NCI-H2107 (cell line): ENCODE results near the gene CYB561D1.

Source experiments
- DNase-seq: peaks from one replicate; lab custom pipeline; 2025; lab: John Stamatoyannopoulos, UW

CYB561D1 gene

DNA sequence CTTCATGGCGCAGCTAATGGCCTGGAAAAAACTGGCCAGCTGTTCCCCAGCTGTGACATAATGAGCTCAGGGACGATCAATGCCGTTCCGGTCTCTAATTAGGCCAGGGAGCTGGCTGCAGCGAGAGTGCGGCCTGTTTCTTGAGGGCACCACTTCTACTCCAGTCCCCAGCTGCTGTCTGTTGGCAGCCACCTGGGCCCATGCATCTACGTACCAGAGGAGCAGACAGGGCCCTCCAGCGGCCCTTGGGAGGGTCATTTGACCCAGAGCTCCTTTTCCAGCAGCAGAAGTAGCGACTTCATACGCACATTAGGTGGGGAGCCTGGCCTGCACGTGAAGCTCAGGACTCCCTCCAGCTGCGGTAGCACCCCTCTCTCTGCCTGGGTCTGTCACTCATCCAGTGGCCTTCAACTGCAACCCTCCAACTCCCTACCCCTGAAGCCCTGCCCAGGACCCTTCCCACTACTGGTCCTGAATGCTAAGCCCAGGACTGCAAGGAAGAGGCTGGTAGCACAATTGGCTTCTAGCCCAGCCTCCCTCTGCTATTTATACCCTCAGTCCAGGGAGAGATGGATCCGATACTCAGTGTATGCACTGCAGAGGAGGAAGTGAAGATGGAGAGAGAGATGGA is 36.7 kb downstream of the CYB561D1 start:
- no peak for DNase-seq

- DNase-seq = no peak
These were observed 37.5 kb downstream of the CYB561D1 start for GRCh38 chr1:109531380-109531779.

- no peak for DNase-seq
These were observed 38.0 kb downstream of the CYB561D1 start for GRCh38 chr1:109531826-109532364.

- peak; percentile 87 for DNase-seq
These were observed 38.7 kb downstream of the CYB561D1 start for GRCh38 chr1:109532365-109533136.

- DNase-seq = no peak
These were observed 40.5 kb downstream of the CYB561D1 start for GRCh38 chr1:109534307-109534858.

- DNase-seq = no peak
These were observed 41.6 kb downstream of the CYB561D1 start for GRCh38 chr1:109535481-109535880.

GRCh38 chr1:109535971-109536491 is 42.1 kb downstream of the CYB561D1 start:
- DNase-seq = peak; percentile 76

DNA sequence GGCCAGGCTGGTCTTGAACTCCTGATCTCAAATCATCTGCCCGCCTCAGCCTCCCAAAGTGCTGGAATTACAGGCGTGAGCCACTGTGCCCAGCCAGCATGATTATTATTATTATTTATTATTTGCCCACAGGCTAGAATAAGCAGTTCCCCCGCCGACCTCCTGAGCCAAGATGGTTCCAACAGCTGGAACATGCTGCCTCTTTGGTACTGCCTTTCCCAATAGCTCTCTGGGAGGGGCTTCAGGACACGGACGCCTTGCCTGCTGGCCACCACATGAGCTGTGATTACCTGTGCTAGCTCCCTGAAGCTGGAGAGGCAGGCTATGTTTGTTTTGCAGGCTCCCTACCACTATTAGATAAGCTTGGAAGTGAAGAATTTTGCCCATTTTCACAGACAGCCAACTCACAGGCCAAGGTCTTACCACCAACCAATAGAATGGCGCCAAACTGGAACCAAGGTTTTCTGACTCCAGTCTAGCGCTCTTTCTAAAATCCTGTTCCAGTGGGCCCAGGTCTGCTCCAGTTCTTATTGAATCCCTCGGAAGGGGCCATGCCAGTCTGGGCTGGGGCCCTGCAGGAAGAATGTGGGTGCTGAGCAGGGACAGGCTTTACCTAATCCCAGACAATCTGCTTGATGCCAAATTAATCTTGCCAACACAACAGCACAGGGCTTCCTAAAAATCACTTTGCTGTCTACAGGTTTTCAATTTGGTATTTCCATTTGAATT is 43.7 kb downstream of the CYB561D1 start:
- no peak for DNase-seq

DNA sequence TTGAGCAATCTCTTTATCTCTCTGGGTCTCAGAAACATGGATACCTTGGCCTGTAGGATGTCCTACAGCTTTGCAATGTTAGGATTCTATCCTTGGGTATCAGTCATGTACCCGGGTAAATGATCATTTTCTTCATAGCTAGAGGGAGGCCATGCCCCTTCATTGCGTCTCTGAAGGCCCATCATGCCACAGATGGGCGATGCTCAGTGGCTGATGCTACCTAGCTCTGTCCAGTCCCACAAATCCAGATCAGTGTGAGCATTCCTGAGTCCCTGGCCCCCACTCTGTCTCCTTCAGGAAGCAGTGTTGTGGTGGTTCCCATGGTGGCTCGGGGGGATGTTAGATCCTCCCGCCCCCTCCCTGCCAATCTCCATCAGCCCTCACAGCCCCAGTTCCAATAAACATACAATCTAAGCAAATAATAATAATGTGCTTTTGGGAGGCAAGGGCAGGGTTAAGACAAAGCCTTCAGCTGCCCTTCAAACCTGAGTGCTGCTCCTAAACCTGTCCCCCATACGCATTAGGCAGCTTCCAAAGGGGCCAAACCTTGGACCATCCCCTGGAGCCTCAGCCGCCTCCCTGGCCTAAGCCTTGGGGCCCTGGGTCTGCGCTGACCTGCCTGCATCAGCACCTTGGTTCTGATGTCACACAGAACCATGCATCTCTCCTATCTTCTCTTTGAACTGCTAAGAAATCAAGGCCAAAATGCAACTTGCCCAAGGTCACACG is 45.1 kb downstream of the CYB561D1 start:
- no peak for DNase-seq

DNA sequence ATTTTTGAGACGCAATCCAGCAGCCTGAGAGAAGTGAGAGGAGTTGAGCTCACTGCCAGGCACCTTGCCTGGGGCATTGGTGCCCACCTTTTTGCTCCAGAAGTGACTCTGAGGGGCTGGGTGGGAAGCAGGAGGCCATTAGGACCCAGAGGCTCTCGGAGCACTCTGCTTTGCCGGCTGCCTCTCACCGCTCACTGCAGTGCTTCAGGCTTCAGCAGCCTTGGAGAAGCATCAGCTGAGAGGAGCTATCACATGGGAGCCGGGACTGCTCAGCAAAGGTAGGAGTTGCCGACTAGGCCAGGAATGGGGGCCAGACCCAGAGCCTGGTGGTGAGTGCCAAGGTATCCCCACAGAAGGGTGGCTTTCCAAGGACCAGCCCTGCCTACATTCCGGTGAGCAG is 45.8 kb downstream of the CYB561D1 start, which contains the start of gene GPR61:
Gene GPR61, plus strand, starts transcription at position 197 of the 400 bp plus-strand sequence. CDS start 3,151 bp downstream, outside the sequence.
- no peak for DNase-seq

- DNase-seq = no peak
These were observed 47.2 kb downstream of the CYB561D1 start for GRCh38 chr1:109541102-109541501.

DNA sequence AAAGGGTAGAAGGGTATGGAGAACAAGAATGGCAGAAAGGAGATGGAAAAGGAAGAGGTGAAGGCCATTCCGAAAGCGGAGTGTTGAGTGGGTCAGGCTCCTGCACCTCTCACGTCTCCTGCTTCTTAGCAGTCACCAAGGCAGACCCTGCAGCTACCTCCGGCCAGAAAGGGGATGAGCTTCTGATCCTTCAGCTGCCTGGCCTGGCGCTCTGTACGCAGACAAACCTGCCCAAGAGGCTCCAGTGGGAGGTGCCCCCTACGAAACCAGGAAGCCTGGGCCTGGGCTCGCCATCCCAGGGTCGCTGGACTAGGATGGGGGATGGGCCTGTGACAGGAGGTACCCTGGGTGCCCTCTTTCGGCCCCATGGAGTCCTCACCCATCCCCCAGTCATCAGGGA is 48.8 kb downstream of the CYB561D1 start:
- DNase-seq = no peak

DNA sequence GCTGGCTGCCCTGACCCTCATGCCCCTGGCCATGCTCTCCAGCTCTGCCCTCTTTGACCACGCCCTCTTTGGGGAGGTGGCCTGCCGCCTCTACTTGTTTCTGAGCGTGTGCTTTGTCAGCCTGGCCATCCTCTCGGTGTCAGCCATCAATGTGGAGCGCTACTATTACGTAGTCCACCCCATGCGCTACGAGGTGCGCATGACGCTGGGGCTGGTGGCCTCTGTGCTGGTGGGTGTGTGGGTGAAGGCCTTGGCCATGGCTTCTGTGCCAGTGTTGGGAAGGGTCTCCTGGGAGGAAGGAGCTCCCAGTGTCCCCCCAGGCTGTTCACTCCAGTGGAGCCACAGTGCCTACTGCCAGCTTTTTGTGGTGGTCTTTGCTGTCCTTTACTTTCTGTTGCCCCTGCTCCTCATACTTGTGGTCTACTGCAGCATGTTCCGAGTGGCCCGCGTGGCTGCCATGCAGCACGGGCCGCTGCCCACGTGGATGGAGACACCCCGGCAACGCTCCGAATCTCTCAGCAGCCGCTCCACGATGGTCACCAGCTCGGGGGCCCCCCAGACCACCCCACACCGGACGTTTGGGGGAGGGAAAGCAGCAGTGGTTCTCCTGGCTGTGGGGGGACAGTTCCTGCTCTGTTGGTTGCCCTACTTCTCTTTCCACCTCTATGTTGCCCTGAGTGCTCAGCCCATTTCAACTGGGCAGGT is 49.5 kb downstream of the CYB561D1 start:
- DNase-seq = no peak

DNA sequence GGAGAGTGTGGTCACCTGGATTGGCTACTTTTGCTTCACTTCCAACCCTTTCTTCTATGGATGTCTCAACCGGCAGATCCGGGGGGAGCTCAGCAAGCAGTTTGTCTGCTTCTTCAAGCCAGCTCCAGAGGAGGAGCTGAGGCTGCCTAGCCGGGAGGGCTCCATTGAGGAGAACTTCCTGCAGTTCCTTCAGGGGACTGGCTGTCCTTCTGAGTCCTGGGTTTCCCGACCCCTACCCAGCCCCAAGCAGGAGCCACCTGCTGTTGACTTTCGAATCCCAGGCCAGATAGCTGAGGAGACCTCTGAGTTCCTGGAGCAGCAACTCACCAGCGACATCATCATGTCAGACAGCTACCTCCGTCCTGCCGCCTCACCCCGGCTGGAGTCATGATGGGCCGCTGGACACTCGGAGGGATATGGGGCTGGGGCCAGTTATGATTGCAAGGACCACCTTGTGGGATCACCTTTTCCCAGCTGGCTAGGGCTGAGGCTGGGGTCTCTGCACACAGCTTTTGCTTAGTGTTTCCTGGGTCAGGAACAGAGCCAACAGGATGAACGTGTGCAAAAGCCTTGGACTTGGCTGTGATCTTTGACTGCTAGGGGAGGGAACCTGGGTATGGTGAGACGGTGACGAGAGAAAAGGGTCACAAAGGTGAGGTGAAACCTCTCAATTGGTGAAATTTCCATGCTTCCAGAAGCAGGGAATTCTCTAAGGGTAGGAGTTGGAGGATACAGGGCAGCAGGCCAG is 50.3 kb downstream of the CYB561D1 start:
- no peak for DNase-seq

DNA sequence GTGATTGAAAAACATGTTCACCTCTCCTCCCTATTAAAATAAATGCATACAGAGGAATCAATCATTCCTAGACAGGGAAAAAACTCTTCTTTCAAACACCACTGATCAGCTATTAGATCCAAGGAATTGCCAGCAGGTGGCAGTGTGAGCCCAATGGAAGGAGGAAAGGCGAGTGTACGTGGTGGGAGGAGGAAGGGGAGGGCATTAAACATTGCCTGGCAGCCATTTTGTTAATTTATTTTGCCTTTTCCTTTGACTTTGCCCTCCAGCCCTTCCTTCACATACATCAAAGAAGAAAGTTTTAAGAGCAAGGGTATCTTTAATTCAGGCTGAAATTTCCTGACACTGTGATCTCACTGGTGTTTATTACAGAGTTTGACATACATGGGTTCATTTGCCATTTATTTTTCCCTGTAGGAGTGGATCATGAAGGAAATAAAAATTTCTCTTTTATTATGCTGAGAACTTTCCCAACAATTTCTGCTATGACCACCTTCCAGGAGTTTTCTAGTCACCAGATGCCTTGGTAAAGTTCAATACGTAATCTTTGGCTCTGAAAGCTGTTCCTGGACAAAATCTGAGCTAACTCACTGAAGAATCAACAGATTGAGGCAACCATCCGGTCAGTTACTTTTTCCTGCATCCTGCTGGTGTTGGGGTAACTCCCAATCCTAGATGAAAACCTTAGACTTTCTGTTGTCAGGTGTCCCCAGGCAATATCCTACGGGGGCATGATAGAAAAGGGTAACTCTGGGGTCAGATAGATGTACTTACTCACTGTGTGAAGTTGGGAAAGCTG is 52.6 kb downstream of the CYB561D1 start:
- peak; percentile 93 for DNase-seq

DNA sequence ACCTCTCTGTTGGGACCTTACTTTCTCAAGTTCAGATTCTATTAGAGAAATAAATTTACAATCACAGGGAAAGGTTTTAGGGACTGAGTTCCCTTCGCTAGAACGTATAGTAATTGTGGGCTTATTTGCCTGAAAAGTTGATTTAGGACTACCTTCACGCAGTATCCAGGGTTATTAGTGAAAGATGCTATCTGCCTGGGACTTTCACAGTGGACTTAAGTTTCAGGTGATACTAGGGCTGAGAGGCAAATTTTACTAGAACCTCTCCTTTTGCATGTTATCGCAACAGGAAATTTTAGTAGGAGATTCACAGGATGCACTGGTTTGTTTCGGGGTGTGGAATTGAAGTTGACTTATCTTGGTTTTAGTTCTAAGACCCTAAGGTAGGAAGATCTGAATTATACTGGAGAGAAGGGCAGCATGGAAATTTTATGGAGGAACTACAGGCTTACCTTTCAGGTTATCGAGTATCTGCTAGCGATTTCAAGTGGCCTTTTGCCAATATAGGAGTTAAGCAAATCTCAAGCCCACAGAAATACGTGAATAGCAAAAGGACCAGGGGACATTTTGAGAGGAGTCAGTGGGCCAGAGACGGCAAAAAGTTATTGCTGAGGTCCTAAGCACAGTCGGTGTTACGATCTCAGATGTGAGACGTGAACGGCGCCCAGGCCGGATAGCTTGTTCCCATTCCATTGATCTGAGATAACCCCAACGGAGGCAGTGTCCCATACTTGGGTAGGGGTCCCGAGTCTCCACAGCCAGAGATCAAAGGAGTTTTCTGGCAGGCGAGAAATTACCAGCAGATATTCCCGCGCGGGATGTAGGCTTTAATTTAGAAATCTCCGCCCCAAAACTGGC is 53.8 kb downstream of the CYB561D1 start:
- no peak for DNase-seq

GRCh38 chr1:109548321-109549267 is 54.7 kb downstream of the CYB561D1 start, which contains the start of gene GNAI3:
Gene GNAI3, plus strand, starts transcription at chr1:109548615. Its CDS starts 106 bp downstream, at chr1:109548721.
- peak; percentile 91 for DNase-seq
